GM23338 (cell line): ENCODE results near the gene STARD13. TPM values are rescaled to one million over a fixed set of nuclear protein-coding genes. Genes with fewer than 3 reads are reported as not detected.

Experiments
- ATAC-seq: fragments of 200-7000 bp; cut with Tn5 transposase; 3 replicates; pipeline ENCODE4 v1.9.1; 2020
- DNase-seq: peaks from one replicate; pipeline ENCODE4 v3.0.0-alpha.2; 2015; ENCODE audit warnings: low spot score
- H2AFZ ChIP-seq: fragments of 200-600 bp; sonication (generic); 2 replicates; pipeline ENCODE4 v1.8.0; 2016; ENCODE audit warnings: antibody characterized with exemption, mild to moderate bottlenecking, moderate library complexity
- H3F3A ChIP-seq: fragments of 200-600 bp; sonication (generic); replicated peaks from 2 replicates; pipeline ENCODE4 v1.8.0; 2017; ENCODE audit warnings: antibody characterized with exemption, mixed run types, low read depth
- H3K27ac ChIP-seq: fragments of 200-600 bp; sonication (generic); 2 replicates; pipeline ENCODE4 v1.6.1; 2016; ENCODE audit warnings: low read depth
- H3K27me3 ChIP-seq: fragments of 200-600 bp; sonication (generic); 2 replicates; pipeline ENCODE4 v1.8.0; 2016; ENCODE audit warnings: mild to moderate bottlenecking, mixed run types, moderate library complexity; ENCODE audit not compliant: insufficient read depth
- H3K36me3 ChIP-seq: fragments of 200-600 bp; sonication (generic); 2 replicates; pipeline ENCODE4 v1.8.0; 2016; ENCODE audit warnings: mild to moderate bottlenecking; ENCODE audit not compliant: insufficient read depth
- H3K4me1 ChIP-seq: fragments of 200-600 bp; sonication (generic); 2 replicates; pipeline ENCODE4 v1.8.0; 2016; ENCODE audit warnings: mild to moderate bottlenecking, moderate library complexity; ENCODE audit not compliant: insufficient read depth
- H3K4me2 ChIP-seq: fragments of 200-600 bp; sonication (generic); 2 replicates; pipeline ENCODE4 v1.7.1; 2017; ENCODE audit warnings: mixed run types
- H3K4me3 ChIP-seq: fragments of 200-600 bp; sonication (generic); 2 replicates; pipeline ENCODE4 v1.6.1; 2016; ENCODE audit warnings: mixed run types
- H3K79me2 ChIP-seq: fragments of 200-600 bp; sonication (generic); replicated peaks from 2 replicates; pipeline ENCODE4 v1.8.0; 2017; ENCODE audit warnings: mild to moderate bottlenecking; ENCODE audit not compliant: insufficient read depth
- H3K9me2 ChIP-seq: fragments of 200-600 bp; sonication (generic); 2 replicates; pipeline ENCODE4 v1.8.0; 2017; ENCODE audit not compliant: insufficient read depth
- H4K20me1 ChIP-seq: fragments of 200-600 bp; sonication (generic); replicated peaks from 2 replicates; pipeline ENCODE4 v1.8.0; 2017; ENCODE audit warnings: mild to moderate bottlenecking; ENCODE audit not compliant: insufficient read depth
- H3K27ac Mint-ChIP-seq: 2 replicates; pipeline ENCODE4 v1.8.0; 2020; ENCODE audit warnings: inconsistent platforms, mild to moderate bottlenecking, moderate library complexity, mixed read lengths
- H3K27me3 Mint-ChIP-seq: 3 replicates; pipeline ENCODE4 v1.8.0; 2022; ENCODE audit warnings: low read depth, mild to moderate bottlenecking, moderate library complexity, mixed read lengths, inconsistent platforms; ENCODE audit not compliant: insufficient read depth, poor library complexity
- H3K36me3 Mint-ChIP-seq: 3 replicates; pipeline ENCODE4 v1.8.0; 2021; ENCODE audit warnings: low read depth, mild to moderate bottlenecking, inconsistent platforms, moderate library complexity, mixed read lengths
- H3K4me1 Mint-ChIP-seq: 3 replicates; pipeline ENCODE4 v1.8.0; 2020; ENCODE audit warnings: mild to moderate bottlenecking, inconsistent platforms, mixed read lengths
- H3K4me3 Mint-ChIP-seq: 3 replicates; pipeline ENCODE4 v1.8.0; 2021; ENCODE audit warnings: moderate library complexity, mild to moderate bottlenecking, inconsistent platforms, mixed read lengths
- H3K9me3 Mint-ChIP-seq: 3 replicates; pipeline ENCODE4 v1.8.0; 2020; ENCODE audit warnings: moderate library complexity, mild to moderate bottlenecking, inconsistent platforms, mixed read lengths
- CREB1 ChIP-seq: fragments of 250-450 bp; sonication (Bioruptor Pico); IDR thresholded peaks from 2 replicates; pipeline ENCODE4 v1.5.0; 2020; ENCODE audit warnings: low read depth, mild to moderate bottlenecking, moderate library complexity
- EZH2 ChIP-seq: fragments of 200-600 bp; sonication (generic); IDR thresholded peaks from one replicate; pipeline ENCODE4 v1.8.0; 2017; ENCODE audit warnings: antibody characterized with exemption, mild to moderate bottlenecking, low read depth; ENCODE audit not compliant: unreplicated experiment
- NANOG ChIP-seq: IDR thresholded peaks from 2 replicates; pipeline ENCODE4 v1.6.1; 2016; ENCODE audit warnings: antibody characterized with exemption, borderline replicate concordance
- POLR2AphosphoS5 ChIP-seq: IDR thresholded peaks from 2 replicates; pipeline ENCODE4 v1.6.1; 2016; ENCODE audit warnings: antibody characterized with exemption, low read depth
- STAT1 ChIP-seq: IDR thresholded peaks from one replicate; pipeline ENCODE4 v1.6.1; 2016; ENCODE audit warnings: antibody characterized with exemption; ENCODE audit not compliant: unreplicated experiment
- ZNF114 ChIP-seq: fragments of 250-450 bp; sonication (Bioruptor Pico); IDR thresholded peaks from 2 replicates; pipeline ENCODE4 v1.5.0; 2020; ENCODE audit warnings: mild to moderate bottlenecking, moderate library complexity
- ZNF331 ChIP-seq: fragments of 250-450 bp; sonication (Bioruptor Pico); IDR thresholded peaks from 2 replicates; pipeline ENCODE4 v1.5.0; 2020; ENCODE audit warnings: low read depth, mild to moderate bottlenecking, moderate library complexity
- polyA plus RNA-seq: library from polyadenylated mRNA; unstranded; fragments of >200 nt; fragmentation: Nextera tagmentation; extraction: Ambion mirVana; gene quantifications from 2 replicates; pipeline ENCODE4 v1.2.1, GENCODE V29; 2016
- total RNA-seq: library from RNA; depleted of rRNA; stranded (reverse); fragments of >200 nt; shearing (Covaris generic); gene quantifications from 2 replicates; pipeline ENCODE4 v1.2.3, GENCODE V29; 2014
- TF ChIP-seq, protein P1 (sequence below): IDR thresholded peaks from 2 replicates; pipeline ENCODE4 v1.6.1; 2016; ENCODE audit warnings: antibody characterized with exemption
- TF ChIP-seq, protein P2 (sequence below), 2 experiments: fragments of 200-600 bp in 1 of 2; sonication (generic) in 1 of 2; conservative IDR thresholded peaks; 2 replicates each; pipeline versions ENCODE4 v1.5.1 to v1.6.1; 2016 to 2017; ENCODE audit warnings: antibody characterized with exemption in 2 of 2, low read depth in 2 of 2, mild to moderate bottlenecking in 2 of 2, moderate library complexity in 1 of 2
- TF ChIP-seq, protein P3 (sequence below): IDR thresholded peaks from one replicate; pipeline ENCODE4 v1.6.1; 2018; ENCODE audit warnings: antibody characterized with exemption; ENCODE audit not compliant: unreplicated experiment
- TF ChIP-seq, protein P4 (sequence below): fragments of 250-450 bp; sonication (Bioruptor Pico); IDR thresholded peaks from 2 replicates; pipeline ENCODE4 v1.5.0; 2020; ENCODE audit warnings: mild to moderate bottlenecking, moderate library complexity

The STARD13 gene
- total and polyA plus RNA-seq, 2 experiments from 2014 or later: 3.2 to 5.2 TPM

DNA sequence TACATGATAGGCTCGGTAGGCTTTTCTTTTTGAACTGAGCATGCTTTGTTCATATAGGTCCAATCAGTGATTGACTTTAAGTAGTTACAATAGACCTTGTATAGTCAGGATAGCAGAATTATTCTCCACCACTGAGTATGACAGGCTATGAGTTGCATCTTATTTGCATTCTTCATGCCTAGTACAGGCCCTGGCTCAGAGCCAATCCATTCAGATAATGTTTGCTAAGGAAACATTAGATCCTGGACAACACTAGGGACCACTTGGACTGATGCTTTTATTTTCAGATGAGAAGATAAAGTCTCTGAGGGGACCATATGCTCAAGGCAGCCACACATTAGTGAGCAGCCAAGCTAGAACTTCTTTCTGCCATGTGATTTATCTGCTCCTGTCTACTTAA lies 135.4 kb downstream of the STARD13 start (continued):
- TF ChIP-seq NANOG (no peak), ZNF331 (CRISPR knock-in tag) (no peak), POLR2AphosphoS5 (no peak), EZH2 (no peak)
- TF ChIP-seq, protein P1, sequence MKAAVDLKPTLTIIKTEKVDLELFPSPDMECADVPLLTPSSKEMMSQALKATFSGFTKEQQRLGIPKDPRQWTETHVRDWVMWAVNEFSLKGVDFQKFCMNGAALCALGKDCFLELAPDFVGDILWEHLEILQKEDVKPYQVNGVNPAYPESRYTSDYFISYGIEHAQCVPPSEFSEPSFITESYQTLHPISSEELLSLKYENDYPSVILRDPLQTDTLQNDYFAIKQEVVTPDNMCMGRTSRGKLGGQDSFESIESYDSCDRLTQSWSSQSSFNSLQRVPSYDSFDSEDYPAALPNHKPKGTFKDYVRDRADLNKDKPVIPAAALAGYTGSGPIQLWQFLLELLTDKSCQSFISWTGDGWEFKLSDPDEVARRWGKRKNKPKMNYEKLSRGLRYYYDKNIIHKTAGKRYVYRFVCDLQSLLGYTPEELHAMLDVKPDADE: no peak

DNA sequence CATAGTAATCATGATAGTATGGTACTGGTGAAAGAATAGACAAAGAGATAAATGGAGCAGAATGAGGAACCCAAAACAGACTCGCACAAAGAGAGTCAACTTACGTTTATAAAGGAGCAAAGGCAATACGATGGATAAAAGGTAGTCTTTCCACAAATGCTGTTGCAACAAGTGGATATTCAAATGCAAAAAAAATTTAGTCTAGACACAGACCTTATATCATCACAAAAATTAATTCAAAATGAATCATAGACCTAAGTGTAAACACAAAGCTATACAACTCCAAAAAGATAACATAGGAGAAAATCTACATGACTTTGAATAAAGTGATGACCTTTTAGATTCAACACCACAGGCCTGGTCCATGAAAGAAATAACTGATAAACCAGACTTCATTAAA lies 137.7 kb downstream of the STARD13 start:
- Histone ChIP-seq H4K20me1 (no peaks in the 10 kb centered on the region), H2AFZ (no peak overlapping the region), H3F3A (no peaks in the 10 kb centered on the region), H3K4me3 (no peak overlapping the region), H3K9me2 (no peaks in the 10 kb centered on the region), H3K4me1 (no peaks in the 10 kb centered on the region), H3K79me2 (no peaks in the 10 kb centered on the region), H3K4me2 (no peak overlapping the region), H3K36me3 (no peaks in the 10 kb centered on the region), H3K27ac (no peak overlapping the region), H3K27me3 (no peaks in the 10 kb centered on the region)
- H3K27ac Mint-ChIP-seq: no peak overlapping the region
- peaks cover 6% of the 10 kb centered on the region; the same call in 1 of the 3 replicates for H3K9me3 Mint-ChIP-seq
- H3K36me3 Mint-ChIP-seq: 0 out of 3 replicates have a peak, but pooled peaks cover 1% of the 10 kb centered on the region
- no peak overlapping the region for H3K4me3 Mint-ChIP-seq
- H3K4me1 Mint-ChIP-seq: no peaks in the 10 kb centered on the region
- no peak for DNase-seq
- no peaks in the 10 kb centered on the region for H3K27me3 Mint-ChIP-seq
- ATAC-seq: no peak
- TF ChIP-seq, protein P2, sequence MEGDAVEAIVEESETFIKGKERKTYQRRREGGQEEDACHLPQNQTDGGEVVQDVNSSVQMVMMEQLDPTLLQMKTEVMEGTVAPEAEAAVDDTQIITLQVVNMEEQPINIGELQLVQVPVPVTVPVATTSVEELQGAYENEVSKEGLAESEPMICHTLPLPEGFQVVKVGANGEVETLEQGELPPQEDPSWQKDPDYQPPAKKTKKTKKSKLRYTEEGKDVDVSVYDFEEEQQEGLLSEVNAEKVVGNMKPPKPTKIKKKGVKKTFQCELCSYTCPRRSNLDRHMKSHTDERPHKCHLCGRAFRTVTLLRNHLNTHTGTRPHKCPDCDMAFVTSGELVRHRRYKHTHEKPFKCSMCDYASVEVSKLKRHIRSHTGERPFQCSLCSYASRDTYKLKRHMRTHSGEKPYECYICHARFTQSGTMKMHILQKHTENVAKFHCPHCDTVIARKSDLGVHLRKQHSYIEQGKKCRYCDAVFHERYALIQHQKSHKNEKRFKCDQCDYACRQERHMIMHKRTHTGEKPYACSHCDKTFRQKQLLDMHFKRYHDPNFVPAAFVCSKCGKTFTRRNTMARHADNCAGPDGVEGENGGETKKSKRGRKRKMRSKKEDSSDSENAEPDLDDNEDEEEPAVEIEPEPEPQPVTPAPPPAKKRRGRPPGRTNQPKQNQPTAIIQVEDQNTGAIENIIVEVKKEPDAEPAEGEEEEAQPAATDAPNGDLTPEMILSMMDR (conservative IDR thresholded peaks at IDR 0.05; ENCODE audit: low read depth in 2 of 2): no peak
- TF ChIP-seq STAT1: no peak
- TF ChIP-seq, protein P3, sequence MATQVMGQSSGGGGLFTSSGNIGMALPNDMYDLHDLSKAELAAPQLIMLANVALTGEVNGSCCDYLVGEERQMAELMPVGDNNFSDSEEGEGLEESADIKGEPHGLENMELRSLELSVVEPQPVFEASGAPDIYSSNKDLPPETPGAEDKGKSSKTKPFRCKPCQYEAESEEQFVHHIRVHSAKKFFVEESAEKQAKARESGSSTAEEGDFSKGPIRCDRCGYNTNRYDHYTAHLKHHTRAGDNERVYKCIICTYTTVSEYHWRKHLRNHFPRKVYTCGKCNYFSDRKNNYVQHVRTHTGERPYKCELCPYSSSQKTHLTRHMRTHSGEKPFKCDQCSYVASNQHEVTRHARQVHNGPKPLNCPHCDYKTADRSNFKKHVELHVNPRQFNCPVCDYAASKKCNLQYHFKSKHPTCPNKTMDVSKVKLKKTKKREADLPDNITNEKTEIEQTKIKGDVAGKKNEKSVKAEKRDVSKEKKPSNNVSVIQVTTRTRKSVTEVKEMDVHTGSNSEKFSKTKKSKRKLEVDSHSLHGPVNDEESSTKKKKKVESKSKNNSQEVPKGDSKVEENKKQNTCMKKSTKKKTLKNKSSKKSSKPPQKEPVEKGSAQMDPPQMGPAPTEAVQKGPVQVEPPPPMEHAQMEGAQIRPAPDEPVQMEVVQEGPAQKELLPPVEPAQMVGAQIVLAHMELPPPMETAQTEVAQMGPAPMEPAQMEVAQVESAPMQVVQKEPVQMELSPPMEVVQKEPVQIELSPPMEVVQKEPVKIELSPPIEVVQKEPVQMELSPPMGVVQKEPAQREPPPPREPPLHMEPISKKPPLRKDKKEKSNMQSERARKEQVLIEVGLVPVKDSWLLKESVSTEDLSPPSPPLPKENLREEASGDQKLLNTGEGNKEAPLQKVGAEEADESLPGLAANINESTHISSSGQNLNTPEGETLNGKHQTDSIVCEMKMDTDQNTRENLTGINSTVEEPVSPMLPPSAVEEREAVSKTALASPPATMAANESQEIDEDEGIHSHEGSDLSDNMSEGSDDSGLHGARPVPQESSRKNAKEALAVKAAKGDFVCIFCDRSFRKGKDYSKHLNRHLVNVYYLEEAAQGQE: no peak
- TF ChIP-seq, protein P4, sequence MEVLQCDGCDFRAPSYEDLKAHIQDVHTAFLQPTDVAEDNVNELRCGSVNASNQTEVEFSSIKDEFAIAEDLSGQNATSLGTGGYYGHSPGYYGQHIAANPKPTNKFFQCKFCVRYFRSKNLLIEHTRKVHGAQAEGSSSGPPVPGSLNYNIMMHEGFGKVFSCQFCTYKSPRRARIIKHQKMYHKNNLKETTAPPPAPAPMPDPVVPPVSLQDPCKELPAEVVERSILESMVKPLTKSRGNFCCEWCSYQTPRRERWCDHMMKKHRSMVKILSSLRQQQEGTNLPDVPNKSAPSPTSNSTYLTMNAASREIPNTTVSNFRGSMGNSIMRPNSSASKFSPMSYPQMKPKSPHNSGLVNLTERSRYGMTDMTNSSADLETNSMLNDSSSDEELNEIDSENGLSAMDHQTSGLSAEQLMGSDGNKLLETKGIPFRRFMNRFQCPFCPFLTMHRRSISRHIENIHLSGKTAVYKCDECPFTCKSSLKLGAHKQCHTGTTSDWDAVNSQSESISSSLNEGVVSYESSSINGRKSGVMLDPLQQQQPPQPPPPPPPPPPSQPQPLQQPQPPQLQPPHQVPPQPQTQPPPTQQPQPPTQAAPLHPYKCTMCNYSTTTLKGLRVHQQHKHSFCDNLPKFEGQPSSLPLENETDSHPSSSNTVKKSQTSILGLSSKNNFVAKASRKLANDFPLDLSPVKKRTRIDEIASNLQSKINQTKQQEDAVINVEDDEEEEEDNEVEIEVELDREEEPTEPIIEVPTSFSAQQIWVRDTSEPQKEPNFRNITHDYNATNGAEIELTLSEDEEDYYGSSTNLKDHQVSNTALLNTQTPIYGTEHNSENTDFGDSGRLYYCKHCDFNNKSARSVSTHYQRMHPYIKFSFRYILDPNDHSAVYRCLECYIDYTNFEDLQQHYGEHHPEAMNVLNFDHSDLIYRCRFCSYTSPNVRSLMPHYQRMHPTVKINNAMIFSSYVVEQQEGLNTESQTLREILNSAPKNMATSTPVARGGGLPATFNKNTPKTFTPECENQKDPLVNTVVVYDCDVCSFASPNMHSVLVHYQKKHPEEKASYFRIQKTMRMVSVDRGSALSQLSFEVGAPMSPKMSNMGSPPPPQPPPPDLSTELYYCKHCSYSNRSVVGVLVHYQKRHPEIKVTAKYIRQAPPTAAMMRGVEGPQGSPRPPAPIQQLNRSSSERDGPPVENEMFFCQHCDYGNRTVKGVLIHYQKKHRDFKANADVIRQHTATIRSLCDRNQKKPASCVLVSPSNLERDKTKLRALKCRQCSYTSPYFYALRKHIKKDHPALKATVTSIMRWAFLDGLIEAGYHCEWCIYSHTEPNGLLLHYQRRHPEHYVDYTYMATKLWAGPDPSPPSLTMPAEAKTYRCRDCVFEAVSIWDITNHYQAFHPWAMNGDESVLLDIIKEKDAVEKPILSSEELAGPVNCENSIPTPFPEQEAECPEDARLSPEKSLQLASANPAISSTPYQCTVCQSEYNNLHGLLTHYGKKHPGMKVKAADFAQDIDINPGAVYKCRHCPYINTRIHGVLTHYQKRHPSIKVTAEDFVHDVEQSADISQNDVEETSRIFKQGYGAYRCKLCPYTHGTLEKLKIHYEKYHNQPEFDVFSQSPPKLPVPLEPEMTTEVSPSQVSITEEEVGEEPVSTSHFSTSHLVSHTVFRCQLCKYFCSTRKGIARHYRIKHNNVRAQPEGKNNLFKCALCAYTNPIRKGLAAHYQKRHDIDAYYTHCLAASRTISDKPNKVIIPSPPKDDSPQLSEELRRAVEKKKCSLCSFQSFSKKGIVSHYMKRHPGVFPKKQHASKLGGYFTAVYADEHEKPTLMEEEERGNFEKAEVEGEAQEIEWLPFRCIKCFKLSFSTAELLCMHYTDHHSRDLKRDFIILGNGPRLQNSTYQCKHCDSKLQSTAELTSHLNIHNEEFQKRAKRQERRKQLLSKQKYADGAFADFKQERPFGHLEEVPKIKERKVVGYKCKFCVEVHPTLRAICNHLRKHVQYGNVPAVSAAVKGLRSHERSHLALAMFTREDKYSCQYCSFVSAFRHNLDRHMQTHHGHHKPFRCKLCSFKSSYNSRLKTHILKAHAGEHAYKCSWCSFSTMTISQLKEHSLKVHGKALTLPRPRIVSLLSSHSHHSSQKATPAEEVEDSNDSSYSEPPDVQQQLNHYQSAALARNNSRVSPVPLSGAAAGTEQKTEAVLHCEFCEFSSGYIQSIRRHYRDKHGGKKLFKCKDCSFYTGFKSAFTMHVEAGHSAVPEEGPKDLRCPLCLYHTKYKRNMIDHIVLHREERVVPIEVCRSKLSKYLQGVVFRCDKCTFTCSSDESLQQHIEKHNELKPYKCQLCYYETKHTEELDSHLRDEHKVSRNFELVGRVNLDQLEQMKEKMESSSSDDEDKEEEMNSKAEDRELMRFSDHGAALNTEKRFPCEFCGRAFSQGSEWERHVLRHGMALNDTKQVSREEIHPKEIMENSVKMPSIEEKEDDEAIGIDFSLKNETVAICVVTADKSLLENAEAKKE: no peak
- TF ChIP-seq ZNF331 (CRISPR knock-in tag): no peak
- TF ChIP-seq CREB1 (CRISPR knock-in tag): no peak
- no peak for TF ChIP-seq EZH2
- TF ChIP-seq ZNF114 (CRISPR knock-in tag): no peak
- no peak for TF ChIP-seq NANOG
- TF ChIP-seq, protein P1: no peak
